Esophagus muscularis mucosa (tissue), 4 donors: Measurements from ENCODE around the gene CLGN. TPM values are rescaled to one million over a fixed set of nuclear protein-coding genes. Genes with fewer than 3 reads are reported as not detected.
A peak's percentile ranks its signal among the peaks of the same experiment; 100 is the strongest.

Source experiments
- DNase-seq: peaks from one replicate; pipeline ENCODE4 v3.0.0-alpha.2; 2017; ENCODE audit errors: extremely low spot score
- H3K27ac ChIP-seq, 4 donors: fragments of 200-600 bp; sonication (generic); replicated peaks in 1 of 4; 1 replicate in 3 of 4; 2 replicates in 1 of 4; pipeline ENCODE4 v1.5.1; 2016 to 2019; ENCODE audit warnings: mild to moderate bottlenecking in 1 of 4
- H3K27me3 ChIP-seq, 4 donors: fragments of 200-600 bp; sonication (generic); one replicate each; pipeline versions ENCODE4 v1.5.1 to v1.6.0; 2016 to 2019
- H3K36me3 ChIP-seq, 4 donors: fragments of 200-600 bp; sonication (generic); one replicate each; pipeline ENCODE4 v1.5.1; 2016 to 2019
- H3K4me1 ChIP-seq, 4 donors: fragments of 200-600 bp; sonication (generic); one replicate each; pipeline ENCODE4 v1.5.1; 2016 to 2019
- H3K4me3 ChIP-seq, 4 donors: fragments of 200-600 bp; sonication (generic); 1 replicate in 2 of 4; 2 replicates in 2 of 4; pipeline ENCODE4 v1.5.1; 2016 to 2019; ENCODE audit warnings: mild to moderate bottlenecking in 4 of 4, moderate library complexity in 1 of 4
- H3K9me3 ChIP-seq, 4 donors: fragments of 200-600 bp; sonication (generic); 1 replicate in 3 of 4; 2 replicates in 1 of 4; pipeline ENCODE4 v1.5.1; 2016 to 2019
- EP300 ChIP-seq: sonication (generic); formaldehyde crosslinking; IDR thresholded peaks from one replicate; pipeline ENCODE4 v1.6.1; 2017; ENCODE audit warnings: antibody characterized with exemption
- POLR2A ChIP-seq: fragments of 450-650 bp; IDR thresholded peaks from one replicate; pipeline ENCODE4 v1.6.1; 2017; ENCODE audit warnings: antibody characterized with exemption, moderate library complexity, mild to moderate bottlenecking, low read depth
- POLR2AphosphoS5 ChIP-seq, 2 donors: sonication (generic); formaldehyde crosslinking; IDR thresholded peaks; one replicate each; pipeline ENCODE4 v1.6.1; 2017; ENCODE audit warnings: antibody characterized with exemption in 2 of 2
- WGBS: methylation state at CpG from one replicate; pipeline ENCODE4 v1.1.5; 2018; 5-methylcytosine and 5-hydroxymethylcytosine counted together
- intact Hi-C: fragments of 100-400 bp; cut with DNase I; formaldehyde crosslinking; loops from one replicate; pipeline ENCODE4 v1.15.1; 2023
- total RNA-seq, 4 donors: library from RNA; depleted of rRNA; stranded (reverse); fragments of >200 nt; gene quantifications; one replicate each; pipeline versions ENCODE4 v1.1.0 to v1.2.1, GENCODE V29; 2016
- TF ChIP-seq, protein P1 (sequence below), 3 experiments: fragments of 200-600 bp in 2 of 3; fragments of 450-650 bp in 1 of 3; sonication (generic) in 2 of 3; IDR thresholded peaks; one replicate each; pipeline ENCODE4 v1.5.1; 2017 to 2019; ENCODE audit warnings: antibody characterized with exemption in 3 of 3, mild to moderate bottlenecking in 2 of 3, moderate library complexity in 1 of 3

The CLGN gene, protein sequence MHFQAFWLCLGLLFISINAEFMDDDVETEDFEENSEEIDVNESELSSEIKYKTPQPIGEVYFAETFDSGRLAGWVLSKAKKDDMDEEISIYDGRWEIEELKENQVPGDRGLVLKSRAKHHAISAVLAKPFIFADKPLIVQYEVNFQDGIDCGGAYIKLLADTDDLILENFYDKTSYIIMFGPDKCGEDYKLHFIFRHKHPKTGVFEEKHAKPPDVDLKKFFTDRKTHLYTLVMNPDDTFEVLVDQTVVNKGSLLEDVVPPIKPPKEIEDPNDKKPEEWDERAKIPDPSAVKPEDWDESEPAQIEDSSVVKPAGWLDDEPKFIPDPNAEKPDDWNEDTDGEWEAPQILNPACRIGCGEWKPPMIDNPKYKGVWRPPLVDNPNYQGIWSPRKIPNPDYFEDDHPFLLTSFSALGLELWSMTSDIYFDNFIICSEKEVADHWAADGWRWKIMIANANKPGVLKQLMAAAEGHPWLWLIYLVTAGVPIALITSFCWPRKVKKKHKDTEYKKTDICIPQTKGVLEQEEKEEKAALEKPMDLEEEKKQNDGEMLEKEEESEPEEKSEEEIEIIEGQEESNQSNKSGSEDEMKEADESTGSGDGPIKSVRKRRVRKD
- 1 to 10 TPM; 1.8 to 2.8 (median 2.2) TPM for total RNA-seq

DNA sequence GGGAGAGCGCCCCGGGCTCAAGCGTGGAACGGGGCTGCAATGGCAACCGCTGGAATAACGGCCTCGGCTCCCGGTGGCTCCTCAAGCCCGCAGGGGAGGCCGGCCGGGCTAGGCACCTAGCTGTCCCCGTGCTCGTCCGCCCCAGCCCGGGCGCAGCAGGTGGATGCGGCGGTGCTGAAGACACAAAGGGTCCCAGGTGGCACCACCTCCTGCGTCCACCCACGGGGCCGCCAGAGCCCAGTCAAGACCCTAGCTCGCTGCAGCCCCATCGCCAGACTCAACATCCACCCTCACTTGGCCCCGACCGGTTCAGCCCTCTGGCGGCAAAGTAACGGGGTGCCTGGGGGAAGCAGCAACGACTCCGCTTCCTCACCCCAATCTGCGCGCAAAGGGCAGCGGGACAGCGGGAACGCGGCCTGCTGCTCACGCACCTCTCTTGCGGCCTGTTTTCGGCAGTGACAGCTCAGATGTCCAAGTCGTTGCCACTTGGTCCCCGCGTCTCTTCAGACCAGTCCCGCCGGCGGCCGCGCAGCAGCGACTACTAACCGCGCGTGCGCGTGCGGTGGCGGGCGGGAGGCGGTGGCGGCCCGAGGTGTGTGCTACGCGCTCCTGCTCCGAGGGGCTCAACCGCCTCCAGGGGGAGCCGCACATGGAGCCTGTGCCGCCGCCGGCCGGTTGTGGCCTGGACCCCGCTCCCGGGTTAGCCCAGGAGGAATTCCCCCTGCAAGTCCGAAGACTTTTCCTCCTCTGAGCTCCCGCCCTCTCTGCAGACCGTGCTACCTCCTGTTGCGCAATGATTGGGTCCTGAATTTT is at the start of gene CLGN:
CLGN (minus strand) TSS at position 543 of the 813 bp plus-strand sequence. CDS start 14,570 bp downstream, outside the sequence.
- peak within 1 kb of the TSS; percentile 57 to 78 (median 66) for H3K27ac ChIP-seq
- intact Hi-C loops = no loop called here
- 5% methylated on average over 5 of the region's 73 CpGs for WGBS

DNA sequence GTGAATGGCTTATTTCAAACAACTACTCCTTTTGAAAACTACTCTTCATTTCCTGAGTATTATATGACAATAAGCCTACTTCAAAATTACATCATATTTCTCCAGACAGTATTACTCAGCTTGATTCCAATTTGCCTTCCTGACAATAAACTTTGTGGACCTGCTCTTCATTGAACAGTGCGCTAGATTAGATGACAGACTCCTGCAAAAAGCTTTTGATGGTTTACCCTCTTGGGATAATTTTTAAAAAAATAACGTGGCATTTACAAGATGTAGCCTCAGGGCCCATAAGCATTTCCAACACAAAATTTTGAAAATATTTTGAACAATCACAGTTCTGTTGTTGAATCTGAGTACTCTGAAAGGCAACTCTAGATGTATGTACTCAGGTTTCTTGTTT is 44.7 kb upstream of the CLGN start:
- Histone ChIP-seq H3K9me3 (no peaks in the 10 kb centered on the region), H3K4me1 (no peaks in the 10 kb centered on the region), H3K36me3 (no peaks in the 10 kb centered on the region), H3K27me3 (no peaks in the 10 kb centered on the region), H3K27ac (no peak overlapping the region), H3K4me3 (no peak overlapping the region)
- no peak for DNase-seq
- TF ChIP-seq, protein P1, sequence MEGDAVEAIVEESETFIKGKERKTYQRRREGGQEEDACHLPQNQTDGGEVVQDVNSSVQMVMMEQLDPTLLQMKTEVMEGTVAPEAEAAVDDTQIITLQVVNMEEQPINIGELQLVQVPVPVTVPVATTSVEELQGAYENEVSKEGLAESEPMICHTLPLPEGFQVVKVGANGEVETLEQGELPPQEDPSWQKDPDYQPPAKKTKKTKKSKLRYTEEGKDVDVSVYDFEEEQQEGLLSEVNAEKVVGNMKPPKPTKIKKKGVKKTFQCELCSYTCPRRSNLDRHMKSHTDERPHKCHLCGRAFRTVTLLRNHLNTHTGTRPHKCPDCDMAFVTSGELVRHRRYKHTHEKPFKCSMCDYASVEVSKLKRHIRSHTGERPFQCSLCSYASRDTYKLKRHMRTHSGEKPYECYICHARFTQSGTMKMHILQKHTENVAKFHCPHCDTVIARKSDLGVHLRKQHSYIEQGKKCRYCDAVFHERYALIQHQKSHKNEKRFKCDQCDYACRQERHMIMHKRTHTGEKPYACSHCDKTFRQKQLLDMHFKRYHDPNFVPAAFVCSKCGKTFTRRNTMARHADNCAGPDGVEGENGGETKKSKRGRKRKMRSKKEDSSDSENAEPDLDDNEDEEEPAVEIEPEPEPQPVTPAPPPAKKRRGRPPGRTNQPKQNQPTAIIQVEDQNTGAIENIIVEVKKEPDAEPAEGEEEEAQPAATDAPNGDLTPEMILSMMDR (IDR thresholded peaks at IDR 0.05) = no peak
- TF ChIP-seq POLR2A (no peak), EP300 (no peak), POLR2AphosphoS5 (IDR thresholded peaks at IDR 0.05) (no peak)
- 84% methylated on average over 2 of the region's 2 CpGs for WGBS
- intact Hi-C loops = no loop called here

More for the DNA sequence above, at the start of gene CLGN:
- H3K27me3 ChIP-seq = no peaks in the 10 kb centered on the region
- peak within 1 kb of the TSS; percentile 61 to 84 (median 72) for H3K4me3 ChIP-seq
- TF ChIP-seq POLR2A = no peak
- TF ChIP-seq POLR2AphosphoS5 (IDR thresholded peaks at IDR 0.05) = peak; percentile 26 to 50
- TF ChIP-seq, protein P1 (IDR thresholded peaks at IDR 0.05) = peak in 2 of 3 experiments; percentile 40 to 45
- H3K36me3 ChIP-seq = no peaks in the 10 kb centered on the region
- H3K4me1 ChIP-seq = peaks cover 8 to 20% (median 18%) of the 10 kb centered on the region in 4 donors
- no peaks in the 10 kb centered on the region for H3K9me3 ChIP-seq
- DNase-seq = no peak

DNA sequence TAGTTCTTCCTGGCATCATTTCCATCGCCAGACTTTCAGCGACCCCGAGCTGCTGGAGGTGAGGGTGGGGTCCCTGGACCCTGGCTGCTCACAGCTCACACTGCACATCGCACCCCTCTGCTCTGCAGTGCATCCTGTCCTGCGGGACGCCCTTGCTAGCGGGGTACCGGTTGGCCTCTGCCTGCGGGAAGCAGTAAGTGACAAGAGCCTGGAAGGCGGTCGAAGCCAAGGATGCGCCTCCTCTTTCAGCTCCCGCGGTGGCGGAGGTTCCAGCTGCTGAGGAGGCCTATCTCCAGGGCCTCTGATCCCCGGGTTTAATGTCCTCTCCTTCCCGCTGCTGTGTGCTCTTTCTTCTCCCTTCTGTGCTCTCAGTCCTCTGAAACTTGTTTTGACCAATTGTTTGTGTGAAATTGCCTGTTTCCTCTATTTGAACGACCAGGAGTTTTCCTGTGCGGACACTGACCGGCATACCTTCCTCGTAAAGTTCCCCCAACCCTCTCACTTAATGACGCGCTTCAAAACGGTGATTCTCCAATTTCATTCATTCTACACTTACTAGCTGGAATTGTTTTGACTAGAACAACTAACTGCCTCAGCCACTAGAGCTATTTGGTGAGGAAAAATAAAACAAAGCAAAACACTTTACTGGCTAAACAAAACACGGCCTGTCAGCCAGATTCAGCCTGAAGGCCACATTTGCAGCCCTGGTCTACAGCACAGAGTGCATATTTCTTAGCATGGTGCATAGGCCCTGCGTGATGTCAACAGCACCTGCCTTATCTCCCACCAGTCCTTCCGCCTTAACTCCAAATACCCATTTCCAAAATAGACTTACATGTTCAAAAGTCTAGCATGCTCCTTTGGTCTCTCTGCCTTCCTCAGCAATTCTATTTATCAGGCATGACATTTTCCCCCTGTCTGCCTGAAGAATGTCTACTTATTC is 42.6 kb upstream of the CLGN start:
- Histone ChIP-seq H3K4me1 (no peaks in the 10 kb centered on the region), H3K27ac (no peak overlapping the region), H3K27me3 (no peaks in the 10 kb centered on the region), H3K9me3 (no peaks in the 10 kb centered on the region), H3K36me3 (no peaks in the 10 kb centered on the region), H3K4me3 (no peak overlapping the region)
- intact Hi-C loops = no loop called here
- 70% methylated on average over 25 of the region's 27 CpGs for WGBS
- TF ChIP-seq EP300 = no peak
- TF ChIP-seq POLR2AphosphoS5 (IDR thresholded peaks at IDR 0.05) = no peak
- TF ChIP-seq, protein P1 (IDR thresholded peaks at IDR 0.05) = no peak
- TF ChIP-seq POLR2A = no peak
- no peak for DNase-seq

DNA sequence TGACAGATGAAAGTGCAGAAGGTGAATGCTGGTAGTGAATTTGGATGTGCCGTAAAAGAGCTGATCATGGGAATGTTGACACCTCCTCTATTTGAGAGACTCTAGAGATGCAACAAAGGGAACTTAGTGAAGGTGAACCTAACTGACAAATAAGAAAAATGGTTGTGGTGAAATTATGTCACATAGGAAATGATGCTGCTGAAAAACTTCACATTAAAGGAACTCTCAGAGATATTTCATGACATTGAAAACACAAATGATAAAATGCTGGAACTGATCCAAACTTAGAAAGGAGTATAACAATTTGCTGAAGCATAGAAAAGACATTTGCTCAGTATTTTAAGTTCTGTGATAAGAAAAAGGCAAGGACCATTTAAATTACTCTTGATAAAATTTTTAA is 38.7 kb upstream of the CLGN start:
- intact Hi-C loops = no loop called here
- Histone ChIP-seq H3K4me1 (no peaks in the 10 kb centered on the region), H3K36me3 (no peaks in the 10 kb centered on the region), H3K4me3 (no peak overlapping the region), H3K9me3 (no peaks in the 10 kb centered on the region), H3K27me3 (no peaks in the 10 kb centered on the region), H3K27ac (no peak overlapping the region)
- DNase-seq = no peak
- TF ChIP-seq EP300 = no peak
- TF ChIP-seq POLR2AphosphoS5 (IDR thresholded peaks at IDR 0.05) = no peak
- no peak for TF ChIP-seq POLR2A
- WGBS = 76% methylated on average over 1 of the region's 1 CpG
